Coronary artery (tissue), 2 donors: ENCODE data around the gene STRIP1.

ENCODE experiments used
- DNase-seq: peaks from one replicate; pipeline ENCODE4 v3.0.0-alpha.2; 2017; ENCODE audit warnings: low spot score
- H3K27ac ChIP-seq, 2 donors: fragments of 200-600 bp; sonication (generic); one replicate each; pipeline ENCODE4 v1.5.1; 2016 to 2019
- H3K4me3 ChIP-seq: fragments of 200-600 bp; sonication (generic); 2 replicates; pipeline ENCODE4 v1.5.1; 2016; ENCODE audit warnings: mild to moderate bottlenecking, moderate library complexity
- CTCF ChIP-seq: fragments of 200-600 bp; sonication (generic); IDR thresholded peaks from one replicate; pipeline ENCODE4 v1.5.1; 2019; ENCODE audit warnings: antibody characterized with exemption

The STRIP1 gene

GRCh38 chr1:110087812-110088738 lies 53.7 kb downstream of the STRIP1 start:
- no peak for DNase-seq
- Histone ChIP-seq H3K27ac (no peak overlapping the region), H3K4me3 (no peak overlapping the region)
- peak; percentile 41 for TF ChIP-seq CTCF

DNA sequence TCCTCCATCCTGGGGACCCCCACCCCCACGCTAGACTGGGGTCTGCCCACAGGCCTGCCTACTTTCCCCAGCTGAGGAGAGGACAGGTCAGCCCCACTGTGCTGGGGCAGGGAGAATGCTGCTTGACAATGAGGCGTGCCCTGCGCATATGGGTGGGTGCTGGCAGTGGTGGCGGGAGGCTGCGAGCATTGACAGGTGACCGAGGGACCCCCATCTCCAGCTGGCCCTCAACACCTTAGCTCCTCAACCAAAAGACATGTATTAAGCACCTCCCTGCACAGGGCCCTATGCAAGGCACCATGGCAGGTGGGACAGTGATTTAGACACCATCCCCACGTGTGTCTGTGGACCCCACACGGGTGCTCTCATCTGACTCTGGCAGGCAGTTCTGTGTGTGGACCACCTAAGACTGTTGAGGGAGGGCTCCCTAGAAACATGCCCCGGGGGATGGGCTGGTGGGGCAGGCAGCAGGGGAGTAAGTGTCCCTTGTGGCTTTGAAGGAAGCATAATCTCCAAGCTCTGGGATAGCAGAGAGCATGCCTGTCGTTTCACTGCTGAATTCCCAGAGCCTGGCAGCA lies 54.4 kb downstream of the STRIP1 start:
- TF ChIP-seq CTCF, result no peak
- no peak overlapping the region for H3K27ac ChIP-seq
- H3K4me3 ChIP-seq, result no peak overlapping the region
- no peak for DNase-seq

GRCh38 chr1:110089561-110090275 lies 55.3 kb downstream of the STRIP1 start:
- DNase-seq, result no peak
- no peak for TF ChIP-seq CTCF
- no peak overlapping the region for H3K4me3 ChIP-seq
- H3K27ac ChIP-seq, result no peak overlapping the region

GRCh38 chr1:110091381-110091780 lies 57.0 kb downstream of the STRIP1 start:
- DNase-seq, result no peak
- no peak for TF ChIP-seq CTCF
- Histone ChIP-seq H3K4me3 (no peak overlapping the region), H3K27ac (no peak overlapping the region)

GRCh38 chr1:110091791-110092190 lies 57.4 kb downstream of the STRIP1 start:
- no peak for DNase-seq
- H3K27ac ChIP-seq, result no peak overlapping the region
- no peak for TF ChIP-seq CTCF
- H3K4me3 ChIP-seq, result no peak overlapping the region

GRCh38 chr1:110092991-110093390 lies 58.6 kb downstream of the STRIP1 start:
- no peak for DNase-seq

More at GRCh38 chr1:110092991-110093390, 58.6 kb downstream of the STRIP1 start:
- no peak for TF ChIP-seq CTCF
- H3K4me3 ChIP-seq, result no peak overlapping the region
- no peak overlapping the region for H3K27ac ChIP-seq
